GM12865 (cell line): ENCODE results near the gene HOXA5.

Experiments
- DNase-seq: peaks from one replicate; pipeline ENCODE4 v3.0.0; 2010; ENCODE audit warnings: low read depth
- H3K4me3 ChIP-seq: 2 replicates; pipeline ENCODE4 v1.5.1; 2011; ENCODE audit warnings: mild to moderate bottlenecking, low read depth, low read length, control low read depth
- CTCF ChIP-seq: IDR thresholded peaks from 2 replicates; pipeline ENCODE4 v1.5.1; 2011; ENCODE audit warnings: low read length, control low read depth, low read depth, inconsistent platforms; ENCODE audit not compliant: insufficient read depth; ENCODE audit errors: missing control alignments

HOXA5 gene

DNA sequence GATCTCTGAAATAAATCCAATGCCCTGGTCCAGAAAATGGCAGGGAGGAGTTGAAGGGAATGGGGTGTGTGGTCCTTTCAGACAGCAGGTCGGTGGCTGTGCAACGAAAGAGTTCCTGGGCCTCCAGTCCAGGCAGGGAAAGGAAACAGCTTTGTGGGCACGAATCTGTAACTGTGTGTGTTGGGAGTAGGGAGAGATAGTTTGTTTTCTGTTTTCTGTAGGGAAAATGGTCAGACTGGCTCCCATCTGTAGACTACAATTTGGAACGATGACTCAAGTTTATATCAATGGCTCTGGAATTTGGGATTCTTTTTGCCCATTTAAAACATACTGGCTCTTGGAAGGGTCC is 24.4 kb upstream of the HOXA5 start:
- no peak for DNase-seq
- TF ChIP-seq CTCF, result no peak
- H3K4me3 ChIP-seq, result no peak overlapping the region

DNA sequence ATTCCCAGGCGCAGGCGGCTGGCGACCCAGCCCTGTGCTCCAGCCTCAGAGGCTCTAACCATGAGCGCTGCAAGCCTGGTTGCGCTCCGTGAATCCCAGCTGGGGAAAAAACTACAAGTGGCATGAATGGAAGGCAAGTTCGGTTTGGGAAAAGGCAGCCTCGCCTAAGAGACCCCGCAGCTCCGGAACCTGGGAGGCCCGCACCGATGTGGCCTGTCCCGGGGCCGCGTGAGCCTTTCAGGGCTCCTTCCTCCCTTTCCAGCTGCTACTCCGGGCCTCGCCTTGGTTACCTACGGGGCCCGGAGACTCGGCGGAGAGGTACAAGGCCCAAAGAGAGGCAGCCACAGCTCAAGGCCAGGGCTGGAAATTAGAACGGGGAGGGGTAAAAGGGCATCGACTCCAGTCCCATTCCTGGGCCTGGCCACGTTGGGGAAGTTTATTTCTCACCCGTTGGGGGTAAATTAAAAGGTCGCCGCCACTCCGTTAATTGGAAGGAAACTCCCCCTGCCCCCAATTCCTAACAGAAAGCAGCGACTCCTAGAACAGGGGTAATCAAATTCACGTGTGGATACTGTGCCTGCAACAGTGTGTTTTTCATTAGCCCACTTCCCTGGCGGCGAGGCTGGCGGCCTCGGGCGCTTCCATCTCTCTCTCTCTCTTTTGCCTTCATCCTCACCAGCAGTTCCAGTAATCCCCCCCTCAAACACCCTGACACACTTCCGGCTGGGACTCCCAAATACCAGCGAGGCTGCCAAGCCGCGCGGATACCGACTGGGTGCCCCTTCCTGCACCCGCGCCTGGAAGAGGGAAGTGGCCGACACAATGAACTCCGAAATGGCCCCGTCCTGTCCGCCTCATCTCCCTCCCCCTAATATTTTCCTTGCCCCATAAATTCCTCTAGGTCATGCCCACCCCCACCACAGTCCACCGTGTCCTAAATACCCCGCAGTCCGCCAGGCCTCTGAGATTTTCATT is 23.3 kb upstream of the HOXA5 start:
- no peak for DNase-seq
- no peak overlapping the region for H3K4me3 ChIP-seq
- no peak for TF ChIP-seq CTCF

DNA sequence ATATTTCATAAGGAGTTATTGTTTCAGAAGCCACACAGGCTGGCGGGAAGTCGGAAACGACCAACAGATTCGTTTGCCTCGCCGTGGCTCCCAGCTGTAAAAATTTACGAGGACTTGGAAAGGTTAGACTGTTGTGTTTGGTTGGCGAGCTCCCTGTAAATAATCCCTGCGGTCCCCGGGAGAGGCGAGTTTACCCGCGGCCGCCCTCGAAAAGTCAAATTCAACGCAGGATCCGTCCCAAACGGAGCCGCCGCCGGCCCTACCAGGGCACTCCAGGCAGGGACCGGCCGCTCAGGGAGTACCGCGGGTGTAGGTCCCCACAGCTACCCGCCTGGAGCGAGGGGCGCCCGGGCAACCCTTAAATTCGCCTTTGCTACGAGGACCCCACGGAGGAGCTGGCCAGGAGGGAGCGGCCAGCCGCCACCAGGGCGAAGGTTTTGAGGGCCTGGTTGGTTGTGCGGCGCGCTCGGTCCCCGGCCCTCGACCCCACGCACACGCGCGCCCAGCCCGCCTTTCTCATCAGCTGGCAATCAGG is 22.6 kb upstream of the HOXA5 start:
- H3K4me3 ChIP-seq, result no peak overlapping the region

GRCh38 chr7:27165089-27165995 is 21.9 kb upstream of the HOXA5 start, which contains the start of gene HOXA9:
Gene HOXA9, minus strand, starts transcription at chr7:27165537. Its CDS starts 80 bp downstream, at chr7:27165457.
- no peak within 1 kb of the TSS for H3K4me3 ChIP-seq
- DNase-seq, result no peak
- no peak for TF ChIP-seq CTCF

More for the DNA sequence above, 22.6 kb upstream of the HOXA5 start:
- DNase-seq, result no peak
- no peak for TF ChIP-seq CTCF

DNA sequence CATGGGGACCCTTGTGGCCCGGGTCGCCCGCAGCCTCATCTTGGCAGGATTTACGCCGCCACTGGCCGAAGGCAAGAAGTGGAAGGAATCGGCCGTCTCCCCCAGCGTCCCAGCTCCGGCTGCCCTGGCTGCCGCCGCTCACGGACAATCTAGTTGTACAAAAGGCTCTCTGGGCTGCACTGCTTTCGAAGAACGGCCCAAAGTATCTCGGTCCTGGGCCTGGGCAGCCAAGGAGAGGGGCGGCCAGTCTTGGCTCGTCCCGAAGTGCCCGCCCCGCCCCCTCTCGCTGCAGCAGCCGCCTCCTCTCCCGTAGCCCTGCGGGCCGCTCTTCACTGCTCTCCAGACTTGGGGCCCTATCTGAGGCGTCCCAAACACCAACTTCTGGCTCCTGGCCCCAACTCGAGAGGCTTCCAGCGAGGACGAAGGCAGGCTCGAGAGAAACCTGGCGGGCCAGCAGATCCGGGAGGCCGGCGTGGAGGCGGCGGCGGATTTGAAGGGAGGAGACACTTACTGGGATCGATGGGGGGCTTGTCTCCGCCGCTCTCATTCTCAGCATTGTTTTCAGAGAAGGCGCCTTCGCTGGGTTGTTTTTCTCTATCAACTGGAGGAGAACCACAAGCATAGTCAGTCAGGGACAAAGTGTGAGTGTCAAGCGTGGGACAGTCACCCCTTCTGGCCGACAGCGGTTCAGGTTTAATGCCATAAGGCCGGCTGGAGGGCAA is 21.0 kb upstream of the HOXA5 start:
- H3K4me3 ChIP-seq, result no peak overlapping the region
- TF ChIP-seq CTCF, result no peak
- no peak for DNase-seq

- no peak for DNase-seq
- H3K4me3 ChIP-seq, result no peak overlapping the region
- TF ChIP-seq CTCF, result no peak
These were observed 20.5 kb upstream of the HOXA5 start for GRCh38 chr7:27164045-27164366.
